ENCODE results near the gene GTPBP1.

GTPBP1 gene

GRCh38 chr22:38768036-38768435 is 62.3 kb downstream of the GTPBP1 start:
- no peaks in the 10 kb centered on the region for H3K27me3 Mint-ChIP-seq
- H3K9me3 Mint-ChIP-seq = no peaks in the 10 kb centered on the region
- H3K36me3 Mint-ChIP-seq = no peaks in the 10 kb centered on the region
- H3K27ac Mint-ChIP-seq = no peak overlapping the region
- H3K4me1 Mint-ChIP-seq = peaks cover 13% of the 10 kb centered on the region
- H3K4me3 Mint-ChIP-seq = no peak overlapping the region

GRCh38 chr22:38770257-38770949 is 64.7 kb downstream of the GTPBP1 start:
- no peak overlapping the region for H3K27ac Mint-ChIP-seq
- peaks cover 13% of the 10 kb centered on the region for H3K4me1 Mint-ChIP-seq
- no peaks in the 10 kb centered on the region for H3K27me3 Mint-ChIP-seq
- H3K4me3 Mint-ChIP-seq = no peak overlapping the region
- H3K36me3 Mint-ChIP-seq = no peaks in the 10 kb centered on the region
- no peaks in the 10 kb centered on the region for H3K9me3 Mint-ChIP-seq

GRCh38 chr22:38772623-38772873 is 66.8 kb downstream of the GTPBP1 start:
- no peak overlapping the region for H3K27ac Mint-ChIP-seq
- no peaks in the 10 kb centered on the region for H3K36me3 Mint-ChIP-seq
- H3K27me3 Mint-ChIP-seq = no peaks in the 10 kb centered on the region
- no peaks in the 10 kb centered on the region for H3K9me3 Mint-ChIP-seq
- H3K4me1 Mint-ChIP-seq = peaks cover 4% of the 10 kb centered on the region
- H3K4me3 Mint-ChIP-seq = no peak overlapping the region

GRCh38 chr22:38773363-38773946 is 67.7 kb downstream of the GTPBP1 start:
- Mint-ChIP-seq H3K9me3 (no peaks in the 10 kb centered on the region), H3K4me3 (no peak overlapping the region), H3K27me3 (no peaks in the 10 kb centered on the region), H3K36me3 (no peaks in the 10 kb centered on the region), H3K4me1 (peaks cover 4% of the 10 kb centered on the region), H3K27ac (no peak overlapping the region)

GRCh38 chr22:38774496-38775166 is 68.9 kb downstream of the GTPBP1 start:
- H3K4me3 Mint-ChIP-seq = no peak overlapping the region
- H3K36me3 Mint-ChIP-seq = no peaks in the 10 kb centered on the region
- no peak overlapping the region for H3K27ac Mint-ChIP-seq
- H3K9me3 Mint-ChIP-seq = no peaks in the 10 kb centered on the region
- H3K4me1 Mint-ChIP-seq = no peaks in the 10 kb centered on the region
- no peaks in the 10 kb centered on the region for H3K27me3 Mint-ChIP-seq

GRCh38 chr22:38775656-38776055 is 69.9 kb downstream of the GTPBP1 start:
- H3K4me3 Mint-ChIP-seq = no peak overlapping the region
- no peak overlapping the region for H3K27ac Mint-ChIP-seq
- peaks cover 2% of the 10 kb centered on the region for H3K36me3 Mint-ChIP-seq
- no peaks in the 10 kb centered on the region for H3K27me3 Mint-ChIP-seq
- no peaks in the 10 kb centered on the region for H3K9me3 Mint-ChIP-seq
- H3K4me1 Mint-ChIP-seq = no peaks in the 10 kb centered on the region

- Mint-ChIP-seq H3K4me3 (no peak overlapping the region), H3K27me3 (no peaks in the 10 kb centered on the region), H3K36me3 (peaks cover 2% of the 10 kb centered on the region), H3K4me1 (no peaks in the 10 kb centered on the region), H3K27ac (no peak overlapping the region), H3K9me3 (no peaks in the 10 kb centered on the region)
Observed at GRCh38 chr22:38776086-38776485, 70.3 kb downstream of the GTPBP1 start.

GRCh38 chr22:38777087-38777671 is 71.4 kb downstream of the GTPBP1 start:
- peaks cover 5% of the 10 kb centered on the region for H3K4me1 Mint-ChIP-seq
- no peak overlapping the region for H3K4me3 Mint-ChIP-seq
- no peaks in the 10 kb centered on the region for H3K9me3 Mint-ChIP-seq
- no peaks in the 10 kb centered on the region for H3K27me3 Mint-ChIP-seq
- peaks cover 11% of the 10 kb centered on the region for H3K36me3 Mint-ChIP-seq
- no peak overlapping the region for H3K27ac Mint-ChIP-seq

- H3K27me3 Mint-ChIP-seq = no peaks in the 10 kb centered on the region
- H3K36me3 Mint-ChIP-seq = peaks cover 13% of the 10 kb centered on the region
- H3K27ac Mint-ChIP-seq = no peak overlapping the region
- peaks cover 17% of the 10 kb centered on the region for H3K4me1 Mint-ChIP-seq
- no peak overlapping the region for H3K4me3 Mint-ChIP-seq
- no peaks in the 10 kb centered on the region for H3K9me3 Mint-ChIP-seq
Observed at GRCh38 chr22:38781033-38781432, 75.3 kb downstream of the GTPBP1 start.

GRCh38 chr22:38782402-38783094 is 76.8 kb downstream of the GTPBP1 start:
- Mint-ChIP-seq H3K4me1 (peaks cover 17% of the 10 kb centered on the region), H3K27ac (no peak overlapping the region), H3K27me3 (no peaks in the 10 kb centered on the region), H3K36me3 (peaks cover 13% of the 10 kb centered on the region), H3K9me3 (no peaks in the 10 kb centered on the region), H3K4me3 (no peak overlapping the region)

All from activated naive CD4-positive, alpha-beta T cell treated with anti-CD3 and anti-CD28 coated beads, Interleukin-2, amount 50 U/mL, for 24 hours (primary cell).